Neuronal stem cell (in vitro differentiated cells): Measurements from ENCODE around the gene TUBA3D.
"Not testable (repeated sequence)": the region's sequence is repeated elsewhere in the genome, so short reads cannot be mapped to it uniquely, and the experiment has no call there.

Experiments used
- DNase-seq: peaks from one replicate; pipeline ENCODE4 v3.0.0-alpha.2; 2013; ENCODE audit warnings: low spot score
- H2AFZ ChIP-seq: one replicate; pipeline ENCODE4 v1.6.1; 2013; ENCODE audit warnings: mild to moderate bottlenecking, low read length, inconsistent platforms
- H2AK5ac ChIP-seq: 2 replicates; pipeline ENCODE4 v1.6.1; 2013; ENCODE audit warnings: low read depth, mild to moderate bottlenecking, inconsistent platforms, low read length, moderate library complexity, mixed read lengths
- H2BK120ac ChIP-seq: 2 replicates; pipeline ENCODE4 v1.6.1; 2013; ENCODE audit warnings: low read depth, mild to moderate bottlenecking, inconsistent platforms, low read length, moderate library complexity, mixed read lengths
- H2BK12ac ChIP-seq: one replicate; pipeline ENCODE4 v1.6.1; 2013; ENCODE audit warnings: low read length, inconsistent platforms
- H2BK15ac ChIP-seq: 2 replicates; pipeline ENCODE4 v1.6.1; 2013; ENCODE audit warnings: mild to moderate bottlenecking, low read length, inconsistent platforms, mixed read lengths
- H2BK5ac ChIP-seq: one replicate; pipeline ENCODE4 v1.6.1; 2013; ENCODE audit warnings: inconsistent platforms, mild to moderate bottlenecking, low read length, moderate library complexity
- H3K14ac ChIP-seq: one replicate; pipeline ENCODE4 v1.6.1; 2013; ENCODE audit warnings: low read length, inconsistent platforms
- H3K18ac ChIP-seq: 2 replicates; pipeline ENCODE4 v1.6.1; 2013; ENCODE audit warnings: low read length, inconsistent platforms
- H3K23ac ChIP-seq: 2 replicates; pipeline ENCODE4 v1.6.1; 2013; ENCODE audit warnings: low read depth, mild to moderate bottlenecking, mixed read lengths, low read length, inconsistent platforms; ENCODE audit not compliant: poor library complexity
- H3K27ac ChIP-seq: replicated peaks from 3 replicates; pipeline ENCODE4 v1.5.1; 2013; ENCODE audit warnings: low read length, inconsistent platforms
- H3K27me3 ChIP-seq, 3 experiments: 2 replicates each; pipeline ENCODE4 v1.6.1; 2013; ENCODE audit warnings: low read length in 3 of 3, mild to moderate bottlenecking in 2 of 3, inconsistent platforms in 1 of 3, low read depth in 1 of 3, mixed read lengths in 1 of 3, moderate library complexity in 1 of 3; ENCODE audit not compliant: control insufficient read depth in 3 of 3, insufficient read depth in 3 of 3
- H3K36me3 ChIP-seq, 2 donors: replicated peaks in 1 of 2; 2 replicates each; pipeline ENCODE4 v1.6.1; 2013; ENCODE audit warnings: low read length in 2 of 2; ENCODE audit not compliant: control insufficient read depth in 2 of 2, insufficient read depth in 2 of 2
- H3K4ac ChIP-seq: 2 replicates; pipeline ENCODE4 v1.6.1; 2013; ENCODE audit warnings: inconsistent platforms, mild to moderate bottlenecking, low read length, moderate library complexity
- H3K4me1 ChIP-seq, 2 donors: 1 replicate in 1 of 2; 2 replicates in 1 of 2; pipeline ENCODE4 v1.6.1; 2013; ENCODE audit warnings: low read length in 2 of 2, low read depth in 1 of 2; ENCODE audit not compliant: control insufficient read depth in 2 of 2, insufficient read depth in 1 of 2
- H3K4me2 ChIP-seq: one replicate; pipeline ENCODE4 v1.6.1; 2013; ENCODE audit warnings: mild to moderate bottlenecking, low read length, inconsistent platforms; ENCODE audit not compliant: insufficient read depth, poor library complexity, severe bottlenecking
- H3K4me3 ChIP-seq, 2 donors: 2 replicates each; pipeline ENCODE4 v1.5.1; 2013; ENCODE audit warnings: low read length in 2 of 2, mild to moderate bottlenecking in 2 of 2, inconsistent platforms in 1 of 2, moderate library complexity in 1 of 2
- H3K79me1 ChIP-seq: one replicate; pipeline ENCODE4 v1.6.1; 2013; ENCODE audit warnings: low read depth, mild to moderate bottlenecking, inconsistent platforms, low read length, moderate library complexity
- H3K9ac ChIP-seq: one replicate; pipeline ENCODE4 v1.6.1; 2013; ENCODE audit warnings: mild to moderate bottlenecking, low read depth, low read length, inconsistent platforms; ENCODE audit not compliant: poor library complexity
- H3K9me3 ChIP-seq, 2 donors: replicated peaks in 1 of 2; 2 replicates each; pipeline versions ENCODE3 to v1.6.1; 2013; ENCODE audit warnings: low read length in 2 of 2, mild to moderate bottlenecking in 2 of 2, inconsistent platforms in 1 of 2, low read depth in 1 of 2, mixed read lengths in 1 of 2, moderate library complexity in 1 of 2; ENCODE audit not compliant: control insufficient read depth in 2 of 2, insufficient read depth in 1 of 2
- H4K8ac ChIP-seq: one replicate; pipeline ENCODE4 v1.6.1; 2013; ENCODE audit warnings: low read depth, mild to moderate bottlenecking, inconsistent platforms, low read length, moderate library complexity
- H4K91ac ChIP-seq: one replicate; pipeline ENCODE4 v1.6.1; 2013; ENCODE audit warnings: low read length, low read depth, mild to moderate bottlenecking, inconsistent platforms; ENCODE audit not compliant: poor library complexity
- WGBS, 2 donors: extraction: QIAGEN DNeasy Blood & Tissue Kit; methylation state at CpG; one replicate each; pipeline ENCODE4 v1.1.7; 2013; ENCODE audit warnings: missing lambda C conversion rate in 2 of 2, mixed read lengths in 1 of 2; ENCODE audit not compliant: insufficient read length in 2 of 2, insufficient replicate concordance in 1 of 2; ENCODE audit errors: extremely low coverage in 2 of 2; 5-methylcytosine and 5-hydroxymethylcytosine counted together

TUBA3D gene

GRCh38 chr2:131530626-131531344 lies 54.9 kb downstream of the TUBA3D start:
- H3K4ac ChIP-seq, H3K4me2 ChIP-seq, H2BK15ac ChIP-seq, H4K91ac ChIP-seq, H3K36me3 ChIP-seq, H3K79me1 ChIP-seq, H3K14ac ChIP-seq, H3K4me3 ChIP-seq, H3K23ac ChIP-seq, H3K27me3 ChIP-seq, H2AFZ ChIP-seq, H3K9me3 ChIP-seq, H2BK5ac ChIP-seq, H2BK120ac ChIP-seq, H2AK5ac ChIP-seq, H3K27ac ChIP-seq, H3K4me1 ChIP-seq, DNase-seq, H4K8ac ChIP-seq, H2BK12ac ChIP-seq, H3K9ac ChIP-seq, H3K18ac ChIP-seq: not testable (repeated sequence)
- no CpG with 5 or more reads among the region's 22 CpGs for WGBS, 2 donors

- not testable (repeated sequence) for H3K79me1 ChIP-seq, H3K27me3 ChIP-seq, H3K9me3 ChIP-seq, H3K4me1 ChIP-seq, H2AFZ ChIP-seq, H2BK120ac ChIP-seq, H4K8ac ChIP-seq, H3K36me3 ChIP-seq, H2BK5ac ChIP-seq, H3K4me3 ChIP-seq, DNase-seq, H3K18ac ChIP-seq, H2BK12ac ChIP-seq, H3K4ac ChIP-seq, H3K14ac ChIP-seq, H3K27ac ChIP-seq, H3K9ac ChIP-seq, H2AK5ac ChIP-seq, H2BK15ac ChIP-seq, H3K4me2 ChIP-seq, H3K23ac ChIP-seq, H4K91ac ChIP-seq
- WGBS, 2 donors = no CpG with 5 or more reads among the region's 11 CpGs
Observed at GRCh38 chr2:131531547-131532185, 55.7 kb downstream of the TUBA3D start.
